IMR-90 (cell line): ENCODE results near the gene UNC93A.

ENCODE experiments used
- CEBPB ChIP-seq: IDR thresholded peaks from 2 replicates; pipeline ENCODE4 v1.6.1; 2012; ENCODE audit warnings: low read depth, low read length, improper control_type of control experiment
- CTCF ChIP-seq: conservative IDR thresholded peaks from 2 replicates; pipeline ENCODE4 v1.5.1; 2012; ENCODE audit warnings: mild to moderate bottlenecking, low read depth, low read length, improper control_type of control experiment
- ELK1 ChIP-seq: fragments of 150-350 bp; IDR thresholded peaks from 2 replicates; pipeline ENCODE4 v1.6.1; 2016; ENCODE audit warnings: low read depth, mild to moderate bottlenecking, low read length, moderate library complexity, borderline replicate concordance
- FOS ChIP-seq: fragments of 150-350 bp; IDR thresholded peaks from 2 replicates; pipeline ENCODE4 v1.6.1; 2016; ENCODE audit warnings: low read depth, low read length
- MXI1 ChIP-seq: IDR thresholded peaks from 2 replicates; pipeline ENCODE4 v1.6.1; 2012; ENCODE audit warnings: low read depth, mild to moderate bottlenecking, low read length, moderate library complexity, borderline replicate concordance
- POLR2A ChIP-seq: IDR thresholded peaks from 2 replicates; pipeline ENCODE4 v1.6.1; 2012; ENCODE audit warnings: mild to moderate bottlenecking, low read depth, low read length
- SMC3 ChIP-seq: fragments of 150-350 bp; IDR thresholded peaks from 2 replicates; pipeline ENCODE4 v1.6.1; 2016; ENCODE audit warnings: low read depth, mild to moderate bottlenecking, antibody characterized with exemption, low read length, moderate library complexity
- USF2 ChIP-seq: fragments of 150-350 bp; IDR thresholded peaks from 2 replicates; pipeline ENCODE4 v1.6.1; 2017; ENCODE audit warnings: mild to moderate bottlenecking, antibody characterized with exemption, low read length, low read depth

GRCh38 chr6:167349631-167350274 lies 58.6 kb downstream of the UNC93A start:
- TF ChIP-seq CTCF = no peak
- no peak for TF ChIP-seq POLR2A
- TF ChIP-seq CEBPB = no peak
- no peak for TF ChIP-seq MXI1
- TF ChIP-seq SMC3 = no peak
- no peak for TF ChIP-seq ELK1
- TF ChIP-seq FOS = no peak
- TF ChIP-seq USF2 = no peak
